Epithelial cell of esophagus (primary cell): Measurements from ENCODE around the gene PLCH2.

Experiments
- DNase-seq: peaks from one replicate; pipeline ENCODE4 v3.0.0; 2010; ENCODE audit warnings: low read depth
- H3K4me3 ChIP-seq: 2 replicates; pipeline ENCODE4 v1.5.1; 2011; ENCODE audit warnings: mild to moderate bottlenecking, low read length, control low read depth
- CTCF ChIP-seq: IDR thresholded peaks from 2 replicates; pipeline ENCODE4 v1.5.1; 2011; ENCODE audit warnings: low read depth, mild to moderate bottlenecking, low read length, control low read depth, inconsistent platforms; ENCODE audit not compliant: insufficient read depth; ENCODE audit errors: missing control alignments

PLCH2 gene

GRCh38 chr1:2553871-2554620, 78.0 kb downstream of the PLCH2 start:
- no peak overlapping the region for H3K4me3 ChIP-seq
- TF ChIP-seq CTCF = no peak

GRCh38 chr1:2554621-2555387, 78.7 kb downstream of the PLCH2 start:
- no peak overlapping the region for H3K4me3 ChIP-seq
- no peak for DNase-seq

More at GRCh38 chr1:2553871-2554620, 78.0 kb downstream of the PLCH2 start:
- no peak for DNase-seq

More at GRCh38 chr1:2554621-2555387, 78.7 kb downstream of the PLCH2 start:
- no peak for TF ChIP-seq CTCF
